ENCODE results near the gene PLEKHG3. TPM values are rescaled to one million over a fixed set of nuclear protein-coding genes. Genes with fewer than 3 reads are reported as not detected.

Gene PLEKHG3
- total and polyA plus RNA-seq, 8 donors: 33.3 to 60.7 (median 39.7) TPM

DNA sequence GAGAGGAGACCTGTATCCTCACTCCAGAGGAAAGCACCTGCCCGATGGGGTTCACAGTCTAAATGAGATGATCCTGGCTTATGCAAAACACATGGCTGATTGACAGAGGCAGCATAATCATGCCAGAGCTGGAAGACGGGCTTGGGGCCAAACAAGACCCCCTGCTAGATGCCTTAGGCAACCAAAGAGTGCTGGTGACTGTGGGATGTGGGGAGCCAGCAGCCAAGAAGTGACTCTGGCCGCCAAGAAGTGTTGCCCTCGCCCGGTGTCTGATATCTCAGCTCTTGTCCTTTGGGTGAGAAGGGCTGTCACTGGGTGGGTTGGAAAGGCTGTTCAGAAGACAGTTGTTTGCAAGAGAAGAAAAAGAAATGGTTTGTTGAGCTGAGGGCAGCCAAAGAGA lies 56.7 kb downstream of the PLEKHG3 start:
- 43 to 46% methylated on average over 5 of the region's 5 CpGs for WGBS, 2 donors
- ATAC-seq (no peak), DNase-seq (peak in 1 of 6 donors; percentile 48), FAIRE-seq (no peak)
- Histone ChIP-seq H3K36me3 (no peaks in the 10 kb centered on the region), H3K27me3 (no peaks in the 10 kb centered on the region), H3K27ac (peak overlapping the region in 3 of 4 donors; percentile 2 to 83 (median 40)), H3K4me3 (no peak overlapping the region), H3K9me3 (no peaks in the 10 kb centered on the region), H3K4me1 (peaks cover 24 to 72% (median 39%) of the 10 kb centered on the region in 3 donors)
- intact Hi-C loops (cut with DNase I): loop anchor here in 2 of 3 donors (5.0 to 10.0 kb wide), 2 partner anchors 86 to 89 kb away; no protein-coding TSS in a partner anchor
- TF ChIP-seq, protein P1, sequence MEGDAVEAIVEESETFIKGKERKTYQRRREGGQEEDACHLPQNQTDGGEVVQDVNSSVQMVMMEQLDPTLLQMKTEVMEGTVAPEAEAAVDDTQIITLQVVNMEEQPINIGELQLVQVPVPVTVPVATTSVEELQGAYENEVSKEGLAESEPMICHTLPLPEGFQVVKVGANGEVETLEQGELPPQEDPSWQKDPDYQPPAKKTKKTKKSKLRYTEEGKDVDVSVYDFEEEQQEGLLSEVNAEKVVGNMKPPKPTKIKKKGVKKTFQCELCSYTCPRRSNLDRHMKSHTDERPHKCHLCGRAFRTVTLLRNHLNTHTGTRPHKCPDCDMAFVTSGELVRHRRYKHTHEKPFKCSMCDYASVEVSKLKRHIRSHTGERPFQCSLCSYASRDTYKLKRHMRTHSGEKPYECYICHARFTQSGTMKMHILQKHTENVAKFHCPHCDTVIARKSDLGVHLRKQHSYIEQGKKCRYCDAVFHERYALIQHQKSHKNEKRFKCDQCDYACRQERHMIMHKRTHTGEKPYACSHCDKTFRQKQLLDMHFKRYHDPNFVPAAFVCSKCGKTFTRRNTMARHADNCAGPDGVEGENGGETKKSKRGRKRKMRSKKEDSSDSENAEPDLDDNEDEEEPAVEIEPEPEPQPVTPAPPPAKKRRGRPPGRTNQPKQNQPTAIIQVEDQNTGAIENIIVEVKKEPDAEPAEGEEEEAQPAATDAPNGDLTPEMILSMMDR (IDR thresholded peaks at IDR 0.05): no peak

DNA sequence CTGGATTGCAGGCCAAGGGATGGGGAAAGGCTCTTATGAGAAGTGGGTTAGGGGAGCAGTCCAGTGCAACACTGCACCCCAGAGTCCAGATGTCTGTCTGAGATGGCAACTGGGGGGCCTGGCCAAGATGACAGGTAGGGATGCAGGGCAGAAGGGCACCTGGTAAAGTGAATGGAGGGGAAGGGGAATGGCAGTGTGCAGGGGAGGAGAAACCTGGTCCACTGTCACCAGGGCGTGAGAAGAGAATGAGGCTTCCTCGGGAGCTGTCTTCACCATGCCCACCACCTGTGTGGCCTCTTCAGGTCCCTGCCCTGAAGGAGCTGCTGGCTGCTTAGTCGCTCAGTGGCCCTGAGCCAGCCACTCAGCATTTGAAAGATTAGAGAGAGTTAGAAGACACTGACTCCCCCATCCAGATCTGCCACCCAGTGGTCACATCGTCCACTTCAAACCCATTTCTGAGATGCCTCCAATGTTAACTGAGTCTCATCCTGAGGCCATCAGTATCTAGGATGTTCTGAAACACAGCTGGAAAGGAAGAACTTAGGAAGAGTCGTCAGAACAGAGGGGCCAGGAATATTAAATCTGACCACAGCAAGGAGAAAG lies 57.3 kb downstream of the PLEKHG3 start:
- Histone ChIP-seq H3K4me1 (peaks cover 24 to 72% (median 39%) of the 10 kb centered on the region in 3 donors), H3K36me3 (no peaks in the 10 kb centered on the region), H3K4me3 (no peak overlapping the region), H3K27ac (peak overlapping the region; percentile 57 to 83 (median 71)), H3K27me3 (no peaks in the 10 kb centered on the region), H3K9me3 (no peaks in the 10 kb centered on the region)
- peak in 1 of 6 donors; percentile 56 for DNase-seq
- intact Hi-C loops (cut with DNase I): loop anchor here in 2 of 3 donors (5.0 to 10.0 kb wide), 2 partner anchors 87 to 89 kb away; no protein-coding TSS in a partner anchor
- FAIRE-seq: no peak
- 12 to 13% methylated on average over 5 of the region's 5 CpGs for WGBS, 2 donors
- TF ChIP-seq, protein P1 (IDR thresholded peaks at IDR 0.05): no peak
- peak in 3 of 4 donors; percentile 0 to 3 (median 2) for ATAC-seq

DNA sequence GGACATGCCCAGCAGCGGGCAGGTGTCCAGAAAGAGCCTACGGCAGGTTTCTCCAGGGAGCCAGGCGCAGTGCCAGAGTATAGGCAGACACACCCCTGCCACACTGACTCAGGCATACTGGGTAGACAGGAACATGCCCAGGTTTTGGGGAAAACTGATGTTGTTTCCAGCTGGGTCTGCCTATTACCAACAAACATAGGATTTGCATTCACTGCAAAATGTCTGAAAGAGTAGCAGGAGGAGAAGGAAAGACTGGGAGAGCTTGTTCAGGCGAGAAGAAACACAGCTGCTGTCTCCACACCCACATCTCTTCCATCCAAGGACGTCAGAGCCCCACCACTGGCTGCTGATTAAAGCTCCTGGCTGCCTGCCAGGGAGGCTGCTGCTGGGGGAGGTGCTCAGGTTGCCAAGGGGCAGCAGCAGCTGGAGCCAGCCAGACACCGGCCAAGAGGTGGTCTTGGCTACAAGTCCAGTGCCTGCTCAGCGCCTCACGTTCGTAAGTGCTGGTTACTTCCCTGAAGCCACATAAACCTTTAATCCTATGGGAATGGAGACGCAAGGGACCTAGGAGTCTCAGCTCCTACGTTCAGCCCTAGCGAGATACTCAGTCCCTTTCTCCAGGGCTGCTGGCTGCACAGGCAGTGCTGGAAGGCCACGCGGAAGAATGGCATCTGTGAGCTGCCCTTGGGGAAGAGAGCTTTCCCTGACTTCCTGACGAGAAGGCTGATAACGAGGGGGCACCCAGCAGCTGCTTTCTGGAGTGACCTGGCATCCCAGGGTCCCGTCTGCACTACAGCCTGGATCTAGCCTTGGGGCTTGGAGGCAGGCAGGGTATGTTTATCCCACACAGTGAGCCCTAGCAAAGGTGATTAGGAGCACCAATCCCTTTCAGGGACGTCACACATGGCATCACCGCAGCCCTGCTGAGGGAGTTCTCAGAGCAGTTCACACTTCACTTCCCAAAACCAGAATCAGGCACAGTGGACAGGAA lies 58.1 kb downstream of the PLEKHG3 start:
- ATAC-seq: peak; percentile 51 to 63 (median 60)
- H3K4me3 ChIP-seq: no peak overlapping the region

DNA sequence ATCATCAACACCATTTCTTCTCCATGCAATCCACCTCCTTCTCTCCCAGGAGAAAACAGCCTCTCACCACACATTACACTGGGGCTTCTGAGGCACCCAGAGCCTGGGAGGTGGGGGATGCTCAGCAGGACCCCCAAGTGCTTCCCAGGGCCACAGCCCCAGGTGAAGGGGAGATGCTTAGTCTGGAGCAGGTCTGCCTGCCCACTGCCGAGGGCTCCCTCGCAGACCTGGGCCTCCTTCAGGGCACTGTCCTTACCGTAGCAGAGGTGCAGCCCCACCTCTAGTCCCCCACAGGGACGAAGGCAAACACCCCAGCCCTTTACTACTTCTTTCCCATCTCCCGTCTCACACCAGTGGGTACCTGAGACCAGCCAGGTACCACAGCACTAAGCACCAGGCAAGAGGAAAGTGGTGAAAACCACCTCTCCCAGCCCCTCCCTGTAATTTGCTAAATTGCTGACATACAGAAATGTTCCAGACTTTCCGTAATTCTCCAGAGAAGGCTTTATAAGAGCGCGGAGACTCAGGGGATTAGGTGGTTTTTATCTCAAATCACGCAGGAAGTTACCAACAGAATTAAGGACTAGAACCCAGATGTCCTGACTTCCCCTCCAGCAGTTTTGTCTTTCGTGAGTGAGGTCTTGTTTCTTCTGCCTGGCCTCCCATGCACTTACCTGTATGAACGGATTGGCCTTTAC lies 59.0 kb downstream of the PLEKHG3 start:
- FAIRE-seq (no peak), ATAC-seq (no peak), DNase-seq (peak in 2 of 6 donors; percentile 41 to 65)
- H3K27ac ChIP-seq: peak overlapping the region in 2 of 4 donors; percentile 69 to 73
- no peaks in the 10 kb centered on the region for H3K36me3 ChIP-seq
- H3K4me1 ChIP-seq: peaks cover 22 to 55% (median 30%) of the 10 kb centered on the region in 3 donors
- intact Hi-C loops (cut with DNase I): loop anchor here in 2 of 3 donors (5.0 to 10.0 kb wide), 2 partner anchors 88 to 91 kb away; no protein-coding TSS in a partner anchor
- H3K4me3 ChIP-seq: no peak overlapping the region
- H3K27me3 ChIP-seq: no peaks in the 10 kb centered on the region
- 81 to 86% methylated on average over 11 of the region's 11 CpGs for WGBS, 2 donors
- no peaks in the 10 kb centered on the region for H3K9me3 ChIP-seq
- TF ChIP-seq, protein P1 (IDR thresholded peaks at IDR 0.05): no peak

More for the DNA sequence above, 58.1 kb downstream of the PLEKHG3 start:
- peaks cover 24 to 64% (median 39%) of the 10 kb centered on the region in 3 donors for H3K4me1 ChIP-seq
- intact Hi-C loops (cut with DNase I): loop anchor here in 2 of 3 donors (5.0 to 10.0 kb wide), 2 partner anchors 88 to 90 kb away; no protein-coding TSS in a partner anchor
- TF ChIP-seq, protein P1 (IDR thresholded peaks at IDR 0.05): no peak
- no peak for FAIRE-seq
- H3K36me3 ChIP-seq: no peaks in the 10 kb centered on the region
- WGBS, 2 donors: 6 to 7% methylated on average over 19 of the region's 19 CpGs
- peak; percentile 83 to 94 (median 90) for DNase-seq
- no peaks in the 10 kb centered on the region for H3K27me3 ChIP-seq
- peak overlapping the region; percentile 57 to 83 (median 71) for H3K27ac ChIP-seq
- H3K9me3 ChIP-seq: no peaks in the 10 kb centered on the region

Measured in pancreas (tissue), 10 donors.